Erythroblast (primary cell): ENCODE data around the gene BLOC1S5.
"Not testable (repeated sequence)": the region's sequence is repeated elsewhere in the genome, so short reads cannot be mapped to it uniquely, and the experiment has no call there.

Experiments used
- DNase-seq, 2 experiments: peaks; one replicate each; lab custom pipeline; 2025; lab: John Stamatoyannopoulos, UW
- GATA1 ChIP-seq: IDR thresholded peaks from 2 replicates; pipeline ENCODE4 v1.6.1; 2011; ENCODE audit warnings: low read depth, mild to moderate bottlenecking, control low read depth, low read length, moderate library complexity
- POLR2A ChIP-seq: IDR thresholded peaks from 2 replicates; pipeline ENCODE4 v1.6.1; 2011; ENCODE audit warnings: mild to moderate bottlenecking, low read length

The BLOC1S5 gene

DNA sequence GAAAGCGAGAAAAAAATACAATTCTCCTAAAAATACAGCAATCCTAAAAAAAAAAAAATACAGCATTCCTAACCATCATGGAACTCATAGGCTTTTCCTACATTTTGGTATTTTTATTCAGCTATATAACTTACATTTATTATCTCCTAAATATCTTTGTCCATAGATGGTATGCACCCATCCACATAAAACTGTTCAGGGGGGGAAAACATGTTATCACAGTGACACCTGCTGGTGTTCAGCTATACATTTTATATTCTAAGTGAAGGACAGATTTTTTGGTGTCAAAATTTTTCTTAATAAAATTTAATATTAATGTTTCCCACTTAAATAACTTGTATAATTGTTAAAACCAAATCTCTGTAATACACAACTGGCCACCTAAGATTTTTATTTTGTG lies 58.0 kb downstream of the BLOC1S5 start:
- TF ChIP-seq GATA1 (no peak), POLR2A (no peak)
- peak; percentile 48 to 69 for DNase-seq

GRCh38 chr6:8005136-8005535 lies 59.1 kb downstream of the BLOC1S5 start:
- TF ChIP-seq POLR2A (no peak), GATA1 (no peak)
- no peak for DNase-seq

DNA sequence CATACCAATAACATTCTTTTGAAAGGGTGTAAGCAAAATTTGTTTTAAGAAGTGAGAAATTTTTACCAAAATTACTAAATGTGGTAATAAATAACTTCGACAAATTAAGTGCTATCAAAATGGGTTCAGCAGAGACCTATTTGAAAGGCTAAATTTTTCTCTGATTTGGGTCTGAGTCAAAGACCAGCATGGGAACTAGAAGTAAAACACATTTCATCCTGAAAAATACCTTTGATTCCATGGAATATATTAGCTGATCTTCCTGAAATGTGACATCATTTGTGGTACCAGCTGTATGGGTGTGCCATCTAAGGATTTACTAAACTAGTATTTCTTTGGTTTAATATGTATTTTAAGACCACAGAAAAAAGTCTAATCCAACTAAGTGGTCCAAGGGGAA lies 63.6 kb downstream of the BLOC1S5 start:
- DNase-seq = no peak
- TF ChIP-seq POLR2A = no peak
- TF ChIP-seq GATA1 = no peak

DNA sequence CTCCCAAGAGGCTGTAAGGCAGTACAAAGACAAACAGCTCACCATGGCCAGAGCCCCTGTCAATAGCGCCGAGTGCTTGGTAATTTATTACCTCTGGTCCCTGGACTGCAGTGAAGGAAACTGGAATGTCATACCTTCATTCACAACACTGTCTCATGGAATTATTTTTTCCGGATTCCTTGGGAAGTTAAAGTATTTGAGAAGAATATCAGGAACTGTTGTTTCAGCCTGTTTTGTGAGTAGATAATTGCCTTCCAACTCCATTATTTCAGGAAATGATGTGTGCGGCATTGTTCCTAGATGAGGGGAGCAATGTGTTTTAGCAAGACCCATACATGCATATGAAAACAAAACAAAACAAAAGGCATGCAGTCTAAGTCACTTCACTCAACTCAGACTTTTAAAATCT lies 64.0 kb downstream of the BLOC1S5 start:
- TF ChIP-seq POLR2A (no peak), GATA1 (no peak)

GRCh38 chr6:7999201-7999600 lies 65.0 kb downstream of the BLOC1S5 start:
- DNase-seq = no peak
- TF ChIP-seq GATA1 = no peak
- TF ChIP-seq POLR2A = no peak

More for the DNA sequence above, 64.0 kb downstream of the BLOC1S5 start:
- DNase-seq = no peak

DNA sequence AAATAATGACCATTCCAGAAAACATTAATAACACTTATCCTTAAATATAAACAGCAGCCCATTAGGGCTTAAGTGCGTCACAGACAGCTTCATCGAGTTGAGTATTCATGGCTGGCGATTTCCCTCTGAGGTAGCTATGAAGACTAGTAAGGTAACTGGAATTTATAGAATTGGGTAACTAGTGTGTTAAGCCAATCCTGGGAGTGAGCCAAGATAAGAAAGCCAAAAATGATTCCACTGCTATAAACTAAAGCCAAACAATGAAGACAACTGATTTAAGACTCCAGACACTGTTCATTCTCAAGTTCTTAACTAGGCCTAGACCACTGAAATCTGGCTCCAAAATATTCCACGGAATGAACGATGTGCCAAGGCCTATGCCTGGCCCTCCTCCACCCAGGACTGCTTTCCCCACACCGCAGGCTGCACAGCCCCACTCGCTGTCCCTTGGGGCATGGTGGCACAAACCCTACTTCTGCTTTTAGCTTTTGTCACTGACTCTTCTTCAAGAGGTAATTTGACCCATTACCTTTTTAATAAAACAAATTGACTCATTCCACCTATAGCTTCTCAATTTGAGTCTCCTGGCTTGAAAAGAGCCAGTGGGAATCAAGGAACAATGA lies 66.0 kb downstream of the BLOC1S5 start:
- DNase-seq = no peak
- TF ChIP-seq POLR2A = no peak

DNA sequence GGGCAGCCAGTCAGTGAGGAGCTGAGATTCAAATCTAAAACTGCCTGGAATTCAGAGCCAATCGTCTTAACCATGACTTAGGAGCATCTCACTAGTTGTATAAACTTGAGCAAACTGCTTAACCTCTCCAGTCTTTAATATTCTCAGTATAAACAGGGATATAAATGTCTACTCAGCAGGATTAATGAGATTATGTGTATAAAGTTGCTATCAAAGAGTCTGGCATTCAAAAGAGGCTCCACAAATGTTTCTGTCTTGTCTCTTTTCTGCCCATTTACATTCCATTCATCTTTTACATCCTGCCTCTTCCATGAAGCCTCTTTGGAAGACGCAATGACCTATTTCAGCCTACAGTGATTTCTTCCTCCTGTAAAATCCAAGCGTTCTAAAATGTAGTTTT lies 66.9 kb downstream of the BLOC1S5 start:
- TF ChIP-seq GATA1 = no peak
- TF ChIP-seq POLR2A = no peak
- no peak for DNase-seq

- no peak for TF ChIP-seq GATA1
- TF ChIP-seq POLR2A = no peak
- no peak for DNase-seq
Observed at GRCh38 chr6:7996538-7997111, 67.6 kb downstream of the BLOC1S5 start.

DNA sequence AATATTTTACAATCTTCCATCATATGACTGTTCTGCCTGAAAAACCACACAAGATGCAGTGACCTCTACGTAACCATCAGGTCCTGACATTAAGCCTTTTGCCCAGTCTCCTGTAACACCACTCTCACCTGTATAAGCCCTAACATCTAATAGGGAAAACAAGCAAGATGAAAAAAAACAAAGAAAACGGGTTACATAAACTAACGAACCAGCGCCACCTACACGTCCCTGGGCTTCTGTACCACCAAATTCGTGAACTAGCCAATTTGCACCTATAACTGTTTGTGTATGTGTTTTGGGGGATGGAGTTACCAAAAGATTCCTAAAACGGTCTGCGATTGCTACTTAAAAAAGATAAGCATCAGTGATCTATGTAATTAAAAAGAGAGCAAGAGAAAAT lies 70.2 kb downstream of the BLOC1S5 start:
- no peak for DNase-seq
- TF ChIP-seq POLR2A (no peak), GATA1 (no peak)

DNA sequence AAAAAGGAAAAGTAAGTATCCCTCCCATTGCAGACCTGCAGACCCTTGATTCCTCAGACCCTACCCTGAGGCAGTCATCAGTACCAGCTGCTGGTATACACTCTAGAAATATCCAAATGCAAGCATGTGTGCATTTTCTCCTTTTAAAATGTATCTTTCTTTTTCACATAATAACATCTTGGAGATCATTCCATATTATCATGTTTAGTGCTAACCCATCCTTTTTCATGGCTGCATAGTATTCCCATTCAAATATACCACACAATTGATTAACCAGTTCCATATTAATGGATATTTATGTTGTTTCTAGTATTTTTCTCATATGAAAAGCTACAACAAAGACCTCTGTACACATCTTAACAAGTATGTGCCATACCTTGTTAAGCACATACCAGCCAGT lies 70.8 kb downstream of the BLOC1S5 start:
- DNase-seq = no peak
- no peak for TF ChIP-seq GATA1
- TF ChIP-seq POLR2A = no peak

- DNase-seq = peak; percentile 57 to 59
- TF ChIP-seq POLR2A (no peak), GATA1 (no peak)
Observed at GRCh38 chr6:7992002-7992815, 72.0 kb downstream of the BLOC1S5 start.

- TF ChIP-seq GATA1 (no peak), POLR2A (no peak)
Observed at GRCh38 chr6:7991536-7991935, 72.7 kb downstream of the BLOC1S5 start.

DNA sequence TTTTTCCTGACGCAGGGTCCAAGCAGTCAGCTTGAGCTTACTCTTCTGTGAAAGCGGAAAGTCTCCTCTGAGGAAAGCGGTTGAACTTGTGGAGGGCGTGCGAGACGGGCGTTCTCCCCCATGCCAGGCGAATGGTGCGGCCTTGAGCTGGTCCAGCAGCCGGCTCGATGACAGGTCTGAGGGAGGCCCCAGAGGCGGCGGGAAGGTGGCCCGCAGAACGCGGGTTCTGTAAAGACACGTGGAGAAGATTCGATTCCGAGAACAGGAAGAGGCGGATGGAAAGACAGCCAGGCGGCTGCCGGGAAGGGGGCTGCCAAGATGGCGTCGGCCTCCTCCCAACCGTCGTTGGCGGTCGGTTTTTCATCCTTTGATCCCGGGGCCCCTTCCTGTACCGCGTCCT lies 78.0 kb downstream of the BLOC1S5 start:
- no peak for DNase-seq
- no peak for TF ChIP-seq GATA1
- no peak for TF ChIP-seq POLR2A

More at GRCh38 chr6:7991536-7991935, 72.7 kb downstream of the BLOC1S5 start:
- no peak for DNase-seq

DNA sequence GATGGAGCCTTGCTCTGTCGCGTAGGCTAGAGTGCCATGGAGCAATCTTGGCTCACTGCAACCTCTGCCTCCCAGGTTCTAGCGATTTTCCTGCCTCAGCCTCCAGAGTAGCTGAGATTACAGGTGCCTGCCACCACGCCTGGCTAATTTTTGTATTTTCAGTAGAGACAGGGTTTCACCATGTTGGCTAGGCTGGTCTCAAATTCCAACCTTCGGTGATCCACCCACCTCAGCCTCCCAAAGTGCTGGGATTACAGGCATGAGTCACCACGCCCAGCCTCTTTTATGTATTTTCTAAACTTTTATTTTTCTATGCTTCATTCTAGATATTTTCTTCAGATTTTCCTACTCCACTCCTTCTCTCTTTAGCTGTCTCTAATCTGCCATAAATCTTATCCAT lies 80.2 kb downstream of the BLOC1S5 start:
- not testable (repeated sequence) for DNase-seq

- TF ChIP-seq GATA1 = no peak
- TF ChIP-seq POLR2A = no peak
- no peak for DNase-seq
Observed at GRCh38 chr6:7979831-7980230, 84.4 kb downstream of the BLOC1S5 start.
